Effector CD4-positive, alpha-beta T cell (primary cell): Measurements from ENCODE around the gene JAKMIP2.

Experiments used
- DNase-seq: peaks from one replicate; pipeline ENCODE4 v3.0.0-alpha.2; 2020

JAKMIP2 gene

DNA sequence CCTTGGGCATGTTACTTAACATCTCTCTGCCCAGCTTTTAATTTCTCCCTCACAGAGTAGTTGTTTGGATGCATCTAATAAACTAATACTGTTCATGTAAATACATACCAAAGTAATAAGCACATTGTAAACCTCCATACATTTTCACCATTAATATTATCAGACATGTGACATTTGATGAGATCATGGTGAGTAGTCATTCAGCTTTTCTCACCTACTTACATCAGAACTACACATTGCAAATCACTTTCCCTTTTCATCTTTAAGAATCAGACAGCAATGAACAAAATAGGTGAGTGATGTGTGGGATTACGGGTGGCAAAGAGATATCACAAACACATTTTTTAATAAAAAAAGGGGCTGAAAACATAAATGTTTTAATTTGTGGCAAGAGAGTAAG is 89.3 kb downstream of the JAKMIP2 start:
- DNase-seq, result no peak

- no peak for DNase-seq
These were observed 91.4 kb downstream of the JAKMIP2 start for GRCh38 chr5:147691130-147691529.

- DNase-seq, result no peak
These were observed 91.9 kb downstream of the JAKMIP2 start for GRCh38 chr5:147690595-147690994.

GRCh38 chr5:147689426-147689825 is 93.1 kb downstream of the JAKMIP2 start:
- DNase-seq, result no peak

- no peak for DNase-seq
These were observed 93.7 kb downstream of the JAKMIP2 start for GRCh38 chr5:147688656-147689356.

GRCh38 chr5:147687118-147687517 is 95.4 kb downstream of the JAKMIP2 start:
- DNase-seq, result no peak

- no peak for DNase-seq
These were observed 96.1 kb downstream of the JAKMIP2 start for GRCh38 chr5:147686421-147686820.

DNA sequence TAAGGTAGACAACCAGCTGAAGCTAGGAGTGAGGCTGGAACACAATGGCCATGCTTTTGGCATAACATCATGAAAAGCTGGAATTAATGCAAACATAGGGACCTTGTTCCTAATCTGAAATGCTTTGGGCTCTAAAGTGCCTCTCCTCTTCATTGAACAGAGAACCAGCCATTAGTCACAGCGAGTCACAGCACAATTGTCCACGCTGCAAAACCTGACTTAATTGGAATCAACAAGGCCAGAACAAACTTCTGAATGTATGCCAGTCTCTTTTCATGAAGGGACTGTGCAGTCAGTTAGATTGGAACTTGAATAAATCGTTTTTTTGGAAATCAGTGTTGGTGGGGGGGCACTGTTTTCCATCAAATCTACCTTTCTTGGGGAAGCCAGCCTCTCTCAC is 96.5 kb downstream of the JAKMIP2 start:
- DNase-seq, result no peak

GRCh38 chr5:147675168-147675567 is 107.4 kb downstream of the JAKMIP2 start:
- no peak for DNase-seq

DNA sequence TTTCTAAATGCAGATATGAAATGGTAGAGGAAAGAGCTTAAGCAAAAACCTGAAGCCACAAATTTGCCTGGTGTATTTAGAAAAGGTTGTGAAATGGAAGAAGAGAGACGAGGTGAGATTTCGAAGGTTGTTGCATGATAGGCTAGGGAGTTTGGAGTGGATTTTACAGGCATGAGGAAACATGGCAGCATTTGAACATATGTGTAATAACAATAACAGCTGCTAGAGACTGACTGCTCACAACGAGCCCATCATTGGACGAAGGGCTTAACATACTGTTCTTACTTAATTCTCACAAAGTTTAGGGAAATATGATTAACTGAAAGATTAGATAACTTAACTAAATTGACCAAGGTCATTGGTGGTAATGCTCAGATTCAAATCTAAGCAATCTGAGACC is 108.1 kb downstream of the JAKMIP2 start:
- DNase-seq, result no peak

DNA sequence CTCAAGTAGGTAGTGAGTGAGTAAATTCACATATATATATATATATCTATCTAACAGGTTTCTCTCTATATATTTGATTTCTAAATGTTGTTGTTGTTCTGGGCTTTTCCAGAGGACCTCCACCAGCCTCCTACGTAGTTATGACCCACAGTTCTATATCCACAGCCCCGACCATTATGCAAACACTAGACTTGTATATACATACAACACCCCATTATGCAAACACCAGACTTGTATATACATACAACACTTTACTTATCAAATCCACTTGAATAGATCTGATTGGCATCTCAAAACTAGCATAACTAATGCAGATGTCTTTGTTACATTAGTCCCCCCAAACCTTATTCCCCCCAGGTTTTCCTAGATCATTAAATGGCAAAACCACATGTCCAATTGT is 108.7 kb downstream of the JAKMIP2 start:
- DNase-seq, result no peak

DNA sequence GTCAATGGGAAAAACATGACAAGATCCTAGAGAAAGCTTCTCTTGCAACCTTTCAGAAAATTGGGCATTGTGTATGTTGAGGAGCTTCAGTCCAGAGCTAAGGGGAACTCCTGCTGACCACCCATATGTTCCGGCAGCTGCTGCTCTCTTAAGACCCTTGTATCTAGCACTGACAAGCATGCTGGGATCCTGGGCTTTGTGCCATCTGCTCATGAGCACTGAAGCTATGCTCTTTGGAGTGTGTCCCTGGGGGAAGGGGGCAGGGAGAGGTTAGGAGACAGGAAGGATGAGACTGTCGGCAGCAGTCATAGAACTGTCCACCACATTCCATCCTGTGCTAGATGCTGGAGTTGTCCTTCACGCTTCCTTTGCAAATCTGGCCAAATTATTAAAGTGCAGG is 109.3 kb downstream of the JAKMIP2 start:
- DNase-seq, result no peak

GRCh38 chr5:147671365-147671764 is 111.2 kb downstream of the JAKMIP2 start:
- DNase-seq, result no peak

DNA sequence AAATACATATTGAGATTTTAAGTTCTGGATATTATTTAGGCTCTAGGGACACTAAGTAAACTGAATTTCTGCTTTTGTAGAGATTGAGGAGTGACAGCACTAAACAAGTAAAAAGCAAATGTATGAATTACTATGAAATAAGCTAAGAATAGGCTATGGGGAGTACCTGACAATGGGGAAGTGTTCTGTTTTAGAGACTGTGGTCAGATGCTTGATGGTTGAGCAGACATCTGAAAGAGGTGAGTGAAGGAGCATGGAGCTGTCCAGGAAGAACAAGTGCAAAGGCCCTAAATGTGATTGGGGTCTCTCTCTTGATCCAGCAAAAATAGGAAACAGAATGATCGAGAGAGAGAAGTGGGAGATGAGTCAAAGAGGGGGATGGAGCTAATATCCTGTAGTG is 111.7 kb downstream of the JAKMIP2 start:
- no peak for DNase-seq

- DNase-seq, result no peak
These were observed 113.2 kb downstream of the JAKMIP2 start for GRCh38 chr5:147669169-147669869.

- no peak for DNase-seq
These were observed 114.1 kb downstream of the JAKMIP2 start for GRCh38 chr5:147668385-147668784.

- no peak for DNase-seq
These were observed 115.2 kb downstream of the JAKMIP2 start for GRCh38 chr5:147667363-147667762.

DNA sequence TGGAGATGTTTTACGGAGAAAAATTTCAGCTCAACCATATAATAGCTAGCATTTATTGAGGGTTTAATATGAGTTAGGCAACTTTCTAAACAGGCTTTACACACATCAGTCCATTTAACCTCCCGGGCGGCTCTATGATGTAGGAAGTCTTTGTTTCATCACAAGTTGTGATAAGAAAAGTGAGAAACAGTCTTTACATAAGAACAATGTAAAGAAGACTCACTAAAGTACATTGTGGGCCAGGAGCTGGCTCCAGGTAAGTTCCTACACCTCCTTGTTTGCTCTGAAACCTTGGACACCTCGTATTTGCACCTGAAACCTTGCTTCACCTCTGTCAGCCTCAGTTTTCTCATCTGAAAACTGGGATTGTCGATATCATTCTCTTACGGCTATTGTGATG is 116.1 kb downstream of the JAKMIP2 start:
- DNase-seq, result no peak

DNA sequence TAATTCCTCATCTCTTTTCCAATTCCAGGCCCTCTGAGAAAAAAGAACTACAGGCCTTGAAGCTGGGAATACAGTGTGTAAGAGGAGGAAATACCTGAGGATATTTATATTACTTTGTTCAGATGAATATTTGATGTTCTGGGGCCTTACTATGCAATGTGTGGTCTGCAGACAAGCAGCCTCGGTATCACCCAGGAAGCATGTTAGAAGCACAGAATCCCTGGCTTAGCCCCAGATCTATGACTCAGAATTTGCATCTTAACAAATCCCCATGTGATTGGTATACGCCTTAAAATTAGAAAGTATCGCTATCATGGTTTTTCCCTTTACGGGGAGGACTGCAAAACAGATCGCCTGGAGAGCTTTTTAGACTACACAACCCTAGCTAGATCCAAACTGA is 121.0 kb downstream of the JAKMIP2 start:
- no peak for DNase-seq

- no peak for DNase-seq
These were observed 123.2 kb downstream of the JAKMIP2 start for GRCh38 chr5:147659166-147659929.

- no peak for DNase-seq
These were observed 124.1 kb downstream of the JAKMIP2 start for GRCh38 chr5:147658293-147658932.

- no peak for DNase-seq
These were observed 133.9 kb downstream of the JAKMIP2 start for GRCh38 chr5:147648597-147648996.

- no peak for DNase-seq
These were observed 137.3 kb downstream of the JAKMIP2 start for GRCh38 chr5:147645197-147645596.
